ENCODE data around the gene PSMD4.
"Not testable (repeated sequence)": the region's sequence is repeated elsewhere in the genome, so short reads cannot be mapped to it uniquely, and the experiment has no call there.

Gene PSMD4

GRCh38 chr1:151246786-151247185 is 7.7 kb upstream of the PSMD4 start:
- Histone ChIP-seq H3K4me1 (ENCODE audit: control insufficient read depth, insufficient read depth, low read length) (no peaks in the 10 kb centered on the region), H3K27me3 (ENCODE audit: control insufficient read depth, insufficient read depth, low read length) (no peaks in the 10 kb centered on the region), H3K9ac (ENCODE audit: low read length) (no peak overlapping the region), H3K27ac (ENCODE audit: low read depth, low read length) (no peak overlapping the region), H3K4me3 (ENCODE audit: low read length) (no peak overlapping the region), H3K36me3 (ENCODE audit: control insufficient read depth, insufficient read depth, low read length) (peaks cover 34% of the 10 kb centered on the region)

- Histone ChIP-seq H3K27me3 (ENCODE audit: control insufficient read depth, insufficient read depth, low read length) (no peaks in the 10 kb centered on the region), H3K36me3 (ENCODE audit: control insufficient read depth, insufficient read depth, low read length) (peaks cover 5% of the 10 kb centered on the region), H3K27ac (ENCODE audit: low read depth, low read length) (no peak overlapping the region), H3K4me3 (ENCODE audit: low read length) (no peak overlapping the region), H3K9ac (ENCODE audit: low read length) (no peak overlapping the region), H3K4me1 (ENCODE audit: control insufficient read depth, insufficient read depth, low read length) (peaks cover 4% of the 10 kb centered on the region)
Measured at GRCh38 chr1:151251656-151252470, 2.7 kb upstream of the PSMD4 start.

GRCh38 chr1:151255381-151255780 is 847 bp downstream of the PSMD4 start:
- no peaks in the 10 kb centered on the region for H3K36me3 ChIP-seq (ENCODE audit: control insufficient read depth, insufficient read depth, low read length)
- H3K27ac ChIP-seq (ENCODE audit: low read depth, low read length), result no peak overlapping the region
- peak overlapping the region; percentile 82 for H3K4me3 ChIP-seq (ENCODE audit: low read length)
- H3K27me3 ChIP-seq (ENCODE audit: control insufficient read depth, insufficient read depth, low read length), result no peaks in the 10 kb centered on the region
- H3K4me1 ChIP-seq (ENCODE audit: control insufficient read depth, insufficient read depth, low read length), result peaks cover 4% of the 10 kb centered on the region
- H3K9ac ChIP-seq (ENCODE audit: low read length), result peak overlapping the region; percentile 80

- peaks cover 4% of the 10 kb centered on the region for H3K4me1 ChIP-seq (ENCODE audit: control insufficient read depth, insufficient read depth, low read length)
- H3K9ac ChIP-seq (ENCODE audit: low read length), result no peak overlapping the region
- peaks cover 11% of the 10 kb centered on the region for H3K36me3 ChIP-seq (ENCODE audit: control insufficient read depth, insufficient read depth, low read length)
- H3K27me3 ChIP-seq (ENCODE audit: control insufficient read depth, insufficient read depth, low read length), result no peaks in the 10 kb centered on the region
- no peak overlapping the region for H3K4me3 ChIP-seq (ENCODE audit: low read length)
- no peak overlapping the region for H3K27ac ChIP-seq (ENCODE audit: low read depth, low read length)
Measured at GRCh38 chr1:151259351-151259750, 4.8 kb downstream of the PSMD4 start.

GRCh38 chr1:151265446-151266236 is 11.1 kb downstream of the PSMD4 start:
- H3K9ac ChIP-seq (ENCODE audit: low read length), result no peak overlapping the region
- H3K4me3 ChIP-seq (ENCODE audit: low read length), result no peak overlapping the region
- peaks cover 31% of the 10 kb centered on the region for H3K36me3 ChIP-seq (ENCODE audit: control insufficient read depth, insufficient read depth, low read length)
- no peak overlapping the region for H3K27ac ChIP-seq (ENCODE audit: low read depth, low read length)
- no peaks in the 10 kb centered on the region for H3K4me1 ChIP-seq (ENCODE audit: control insufficient read depth, insufficient read depth, low read length)
- no peaks in the 10 kb centered on the region for H3K27me3 ChIP-seq (ENCODE audit: control insufficient read depth, insufficient read depth, low read length)

- Histone ChIP-seq H3K27me3 (ENCODE audit: control insufficient read depth, insufficient read depth, low read length) (no peaks in the 10 kb centered on the region), H3K27ac (ENCODE audit: low read depth, low read length) (no peak overlapping the region), H3K4me3 (ENCODE audit: low read length) (no peak overlapping the region), H3K4me1 (ENCODE audit: control insufficient read depth, insufficient read depth, low read length) (no peaks in the 10 kb centered on the region), H3K9ac (ENCODE audit: low read length) (no peak overlapping the region), H3K36me3 (ENCODE audit: control insufficient read depth, insufficient read depth, low read length) (peaks cover 31% of the 10 kb centered on the region)
Measured at GRCh38 chr1:151266315-151266714, 11.8 kb downstream of the PSMD4 start.

GRCh38 chr1:151266821-151267220 is 12.3 kb downstream of the PSMD4 start:
- Histone ChIP-seq H3K9ac (ENCODE audit: low read length) (no peak overlapping the region), H3K36me3 (ENCODE audit: control insufficient read depth, insufficient read depth, low read length) (peaks cover 31% of the 10 kb centered on the region), H3K4me3 (ENCODE audit: low read length) (no peak overlapping the region), H3K27ac (ENCODE audit: low read depth, low read length) (no peak overlapping the region), H3K27me3 (ENCODE audit: control insufficient read depth, insufficient read depth, low read length) (no peaks in the 10 kb centered on the region), H3K4me1 (ENCODE audit: control insufficient read depth, insufficient read depth, low read length) (no peaks in the 10 kb centered on the region)

- no peaks in the 10 kb centered on the region for H3K4me1 ChIP-seq (ENCODE audit: control insufficient read depth, insufficient read depth, low read length)
- peaks cover 26% of the 10 kb centered on the region for H3K36me3 ChIP-seq (ENCODE audit: control insufficient read depth, insufficient read depth, low read length)
- no peak overlapping the region for H3K4me3 ChIP-seq (ENCODE audit: low read length)
- no peaks in the 10 kb centered on the region for H3K27me3 ChIP-seq (ENCODE audit: control insufficient read depth, insufficient read depth, low read length)
- H3K27ac ChIP-seq (ENCODE audit: low read depth, low read length), result no peak overlapping the region
- no peak overlapping the region for H3K9ac ChIP-seq (ENCODE audit: low read length)
Measured at GRCh38 chr1:151267760-151268159, 13.2 kb downstream of the PSMD4 start.

GRCh38 chr1:151273924-151274466 is 19.5 kb downstream of the PSMD4 start:
- no peak overlapping the region for H3K27ac ChIP-seq (ENCODE audit: low read depth, low read length)
- no peaks in the 10 kb centered on the region for H3K36me3 ChIP-seq (ENCODE audit: control insufficient read depth, insufficient read depth, low read length)
- H3K27me3 ChIP-seq (ENCODE audit: control insufficient read depth, insufficient read depth, low read length), result no peaks in the 10 kb centered on the region
- H3K9ac ChIP-seq (ENCODE audit: low read length), result no peak overlapping the region
- H3K4me1 ChIP-seq (ENCODE audit: control insufficient read depth, insufficient read depth, low read length), result no peaks in the 10 kb centered on the region
- H3K4me3 ChIP-seq (ENCODE audit: low read length), result no peak overlapping the region

- H3K4me1 ChIP-seq (ENCODE audit: control insufficient read depth, insufficient read depth, low read length), result not testable (repeated sequence)
Measured at GRCh38 chr1:151275341-151275740, 20.8 kb downstream of the PSMD4 start.

GRCh38 chr1:151277249-151277648 is 22.7 kb downstream of the PSMD4 start:
- H3K4me1 ChIP-seq (ENCODE audit: control insufficient read depth, insufficient read depth, low read length), result no peaks in the 10 kb centered on the region
- no peak overlapping the region for H3K9ac ChIP-seq (ENCODE audit: low read length)
- H3K36me3 ChIP-seq (ENCODE audit: control insufficient read depth, insufficient read depth, low read length), result no peaks in the 10 kb centered on the region
- no peak overlapping the region for H3K27ac ChIP-seq (ENCODE audit: low read depth, low read length)
- no peak overlapping the region for H3K4me3 ChIP-seq (ENCODE audit: low read length)
- H3K27me3 ChIP-seq (ENCODE audit: control insufficient read depth, insufficient read depth, low read length), result no peaks in the 10 kb centered on the region

More at GRCh38 chr1:151275341-151275740, 20.8 kb downstream of the PSMD4 start:
- H3K4me3 ChIP-seq (ENCODE audit: low read length); H3K36me3 ChIP-seq (ENCODE audit: control insufficient read depth, insufficient read depth, low read length); H3K9ac ChIP-seq (ENCODE audit: low read length); H3K27ac ChIP-seq (ENCODE audit: low read depth, low read length); H3K27me3 ChIP-seq (ENCODE audit: control insufficient read depth, insufficient read depth, low read length): not testable (repeated sequence)

- Histone ChIP-seq H3K27me3 (ENCODE audit: control insufficient read depth, insufficient read depth, low read length) (no peaks in the 10 kb centered on the region), H3K4me3 (ENCODE audit: low read length) (peak overlapping the region; percentile 88), H3K9ac (ENCODE audit: low read length) (peak overlapping the region; percentile 95), H3K36me3 (ENCODE audit: control insufficient read depth, insufficient read depth, low read length) (no peaks in the 10 kb centered on the region), H3K4me1 (ENCODE audit: control insufficient read depth, insufficient read depth, low read length) (no peaks in the 10 kb centered on the region), H3K27ac (ENCODE audit: low read depth, low read length) (peak overlapping the region; percentile 100)
Measured at GRCh38 chr1:151281225-151281968, 26.9 kb downstream of the PSMD4 start.
